RWPE2 (cell line): ENCODE measurements around the gene ARMC5.
"Not testable (repeated sequence)": the region's sequence is repeated elsewhere in the genome, so short reads cannot be mapped to it uniquely, and the experiment has no call there.

Source experiments
- ATAC-seq: fragments of 200-7000 bp; cut with Tn5 transposase; 3 replicates; pipeline ENCODE4 v1.9.1; 2021; ENCODE audit warnings: low read depth
- DNase-seq: peaks from one replicate; pipeline ENCODE4 v3.0.0-alpha.2; 2020; ENCODE audit warnings: low spot score
- H3K27ac ChIP-seq: fragments of 450-650 bp; 2 replicates; pipeline ENCODE4 v1.5.1; 2017; ENCODE audit warnings: mild to moderate bottlenecking; ENCODE audit not compliant: poor library complexity, severe bottlenecking
- H3K27me3 ChIP-seq: fragments of 250-450 bp; sonication (Bioruptor Pico); 2 replicates; pipeline ENCODE4 v1.5.1; 2021; ENCODE audit warnings: mild to moderate bottlenecking, moderate library complexity; ENCODE audit not compliant: insufficient read depth, poor library complexity, severe bottlenecking
- H3K36me3 ChIP-seq: fragments of 250-450 bp; sonication (Bioruptor Pico); 2 replicates; pipeline ENCODE4 v1.5.1; 2020; ENCODE audit warnings: low read depth, mild to moderate bottlenecking, moderate library complexity
- H3K4me1 ChIP-seq: fragments of 250-450 bp; sonication (Bioruptor Pico); 2 replicates; pipeline ENCODE4 v1.5.1; 2021; ENCODE audit warnings: mild to moderate bottlenecking, moderate library complexity; ENCODE audit not compliant: insufficient read depth, poor library complexity, severe bottlenecking
- H3K4me3 ChIP-seq: fragments of 250-450 bp; sonication (Bioruptor Pico); 2 replicates; pipeline ENCODE4 v1.5.1; 2021; ENCODE audit warnings: mild to moderate bottlenecking, moderate library complexity; ENCODE audit not compliant: severe bottlenecking
- H3K9me3 ChIP-seq: fragments of 250-450 bp; sonication (Bioruptor Pico); 2 replicates; pipeline ENCODE4 v1.5.1; 2021; ENCODE audit warnings: mild to moderate bottlenecking, moderate library complexity; ENCODE audit not compliant: severe bottlenecking
- TF ChIP-seq, protein P1 (sequence below): fragments of 450-650 bp; IDR thresholded peaks from one replicate; pipeline ENCODE4 v1.5.1; 2017; ENCODE audit warnings: mild to moderate bottlenecking, moderate library complexity; ENCODE audit not compliant: poor library complexity, severe bottlenecking

The ARMC5 gene

DNA sequence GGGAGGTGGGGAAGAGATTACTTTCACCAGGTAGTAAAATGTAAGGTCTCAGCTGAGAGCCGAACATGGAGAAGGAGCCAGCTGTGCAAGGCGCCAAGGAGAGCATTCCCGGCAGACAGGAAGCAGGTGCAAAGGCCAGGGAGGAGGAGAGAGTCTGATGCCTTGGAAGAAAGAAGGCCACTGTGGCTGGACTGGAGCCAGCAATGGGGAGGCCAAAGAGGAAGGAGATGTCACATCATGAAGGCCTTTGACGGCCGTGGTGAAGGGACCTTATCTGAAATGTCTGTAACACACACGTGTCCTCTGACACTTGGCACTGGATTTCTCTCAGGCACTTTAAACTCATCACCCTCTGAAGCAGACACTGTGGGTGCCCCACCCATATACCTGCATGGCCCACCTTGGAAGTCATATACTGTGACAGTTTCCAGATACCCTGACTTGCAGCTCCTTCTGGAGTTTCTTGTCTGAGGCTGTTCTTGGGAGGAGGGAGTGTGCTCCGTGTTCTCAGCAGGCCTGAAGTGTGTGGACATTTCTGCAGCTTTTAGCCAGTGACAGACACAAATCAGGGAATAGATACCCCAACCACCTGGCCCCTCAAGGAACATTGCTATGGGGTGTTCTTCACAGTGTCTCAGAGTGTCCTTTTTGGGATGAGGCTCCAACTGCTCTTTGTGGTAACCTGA, 21.7 kb downstream of the ARMC5 start:
- DNase-seq (no peak), ATAC-seq (peak; percentile 3; the same call in 1 of the 3 replicates)
- peaks cover 17% of the 10 kb centered on the region for H3K36me3 ChIP-seq
- H3K4me3 ChIP-seq = no peak overlapping the region
- H3K4me1 ChIP-seq = no peaks in the 10 kb centered on the region
- H3K27ac ChIP-seq = no peak overlapping the region
- H3K27me3 ChIP-seq = no peaks in the 10 kb centered on the region
- TF ChIP-seq, protein P1, sequence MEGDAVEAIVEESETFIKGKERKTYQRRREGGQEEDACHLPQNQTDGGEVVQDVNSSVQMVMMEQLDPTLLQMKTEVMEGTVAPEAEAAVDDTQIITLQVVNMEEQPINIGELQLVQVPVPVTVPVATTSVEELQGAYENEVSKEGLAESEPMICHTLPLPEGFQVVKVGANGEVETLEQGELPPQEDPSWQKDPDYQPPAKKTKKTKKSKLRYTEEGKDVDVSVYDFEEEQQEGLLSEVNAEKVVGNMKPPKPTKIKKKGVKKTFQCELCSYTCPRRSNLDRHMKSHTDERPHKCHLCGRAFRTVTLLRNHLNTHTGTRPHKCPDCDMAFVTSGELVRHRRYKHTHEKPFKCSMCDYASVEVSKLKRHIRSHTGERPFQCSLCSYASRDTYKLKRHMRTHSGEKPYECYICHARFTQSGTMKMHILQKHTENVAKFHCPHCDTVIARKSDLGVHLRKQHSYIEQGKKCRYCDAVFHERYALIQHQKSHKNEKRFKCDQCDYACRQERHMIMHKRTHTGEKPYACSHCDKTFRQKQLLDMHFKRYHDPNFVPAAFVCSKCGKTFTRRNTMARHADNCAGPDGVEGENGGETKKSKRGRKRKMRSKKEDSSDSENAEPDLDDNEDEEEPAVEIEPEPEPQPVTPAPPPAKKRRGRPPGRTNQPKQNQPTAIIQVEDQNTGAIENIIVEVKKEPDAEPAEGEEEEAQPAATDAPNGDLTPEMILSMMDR = no peak
- H3K9me3 ChIP-seq = no peaks in the 10 kb centered on the region

DNA sequence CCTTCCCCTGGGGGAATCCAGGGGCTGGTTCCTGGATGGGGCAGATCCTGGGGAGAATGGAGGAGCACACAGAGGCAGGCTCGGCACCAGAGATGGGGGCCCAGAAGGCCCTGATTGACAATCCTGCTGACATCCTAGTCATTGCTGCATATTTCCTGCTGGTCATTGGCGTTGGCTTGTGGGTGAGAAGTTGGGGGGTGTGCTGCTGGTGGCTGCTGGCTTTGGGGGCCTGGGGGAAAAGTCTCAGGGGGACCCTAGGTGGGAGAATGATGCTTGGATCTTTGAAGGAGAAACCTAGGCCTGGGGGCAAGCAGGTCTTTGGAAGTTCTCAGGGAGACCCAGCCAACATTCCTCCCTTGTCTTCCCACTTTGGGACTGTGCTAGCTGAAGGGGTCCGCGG, 23.8 kb downstream of the ARMC5 start, which contains the start of gene SLC5A2:
SLC5A2 (plus strand) TSS at position 43 of the 400 bp plus-strand sequence; CDS start at position 57, 14 bp downstream.
- Histone ChIP-seq H3K27me3 (no peaks in the 10 kb centered on the region), H3K4me1 (no peaks in the 10 kb centered on the region), H3K27ac (no peak within 1 kb of the TSS), H3K36me3 (peaks cover 2% of the 10 kb centered on the region), H3K4me3 (no peak within 1 kb of the TSS), H3K9me3 (no peaks in the 10 kb centered on the region)
- ATAC-seq (no peak), DNase-seq (no peak)
- TF ChIP-seq, protein P1 = no peak

DNA sequence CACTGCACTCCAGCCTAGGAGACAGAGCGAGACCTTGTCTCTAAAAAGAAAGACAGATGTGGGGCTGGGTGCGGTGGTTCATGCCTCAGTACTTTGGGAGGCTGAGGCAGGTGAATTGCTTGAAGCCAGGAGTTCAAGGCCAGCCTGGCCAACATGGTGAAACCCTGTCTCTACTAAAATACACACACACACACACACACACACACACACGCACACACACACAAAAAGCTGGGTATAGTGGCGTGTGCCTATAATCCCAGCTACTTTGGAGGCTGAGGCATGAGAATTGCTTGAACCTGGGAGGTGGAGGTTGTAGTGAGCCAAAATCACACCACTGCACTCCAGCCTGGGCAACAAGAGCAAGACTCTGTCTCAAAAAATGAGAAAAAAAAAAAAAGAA, 24.7 kb downstream of the ARMC5 start:
- ATAC-seq, H3K27me3 ChIP-seq, H3K4me1 ChIP-seq, H3K4me3 ChIP-seq, H3K27ac ChIP-seq, H3K9me3 ChIP-seq, H3K36me3 ChIP-seq, DNase-seq: not testable (repeated sequence)

DNA sequence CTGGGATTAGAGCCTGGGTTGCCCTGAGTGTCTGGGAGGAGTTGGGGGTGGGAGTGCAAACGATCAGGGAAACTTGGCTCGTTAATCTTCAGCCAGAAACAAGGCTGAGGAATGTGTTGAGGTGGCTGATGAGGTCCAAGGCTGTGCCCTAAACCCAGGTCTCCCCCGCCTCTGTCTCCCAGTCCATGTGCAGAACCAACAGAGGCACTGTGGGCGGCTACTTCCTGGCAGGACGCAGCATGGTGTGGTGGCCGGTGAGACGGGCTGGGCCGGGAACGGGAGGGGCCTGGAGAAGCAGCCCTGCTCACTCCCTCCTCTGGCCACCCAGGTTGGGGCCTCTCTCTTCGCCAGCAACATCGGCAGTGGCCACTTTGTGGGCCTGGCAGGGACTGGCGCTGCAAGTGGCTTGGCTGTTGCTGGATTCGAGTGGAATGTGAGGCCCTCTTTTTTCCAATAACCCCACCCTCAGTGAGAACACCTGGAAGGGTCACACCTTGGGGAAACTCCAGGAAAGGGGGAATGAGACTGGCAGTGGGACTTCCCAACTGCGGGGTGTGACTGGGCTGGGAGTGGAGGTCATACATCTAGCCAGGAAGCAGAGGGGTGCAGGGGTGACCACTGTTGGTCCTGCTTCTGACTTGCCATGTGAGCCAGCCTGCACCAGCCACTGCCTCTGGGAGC, 25.3 kb downstream of the ARMC5 start:
- no peak for ATAC-seq
- TF ChIP-seq, protein P1 = no peak
- DNase-seq = no peak

DNA sequence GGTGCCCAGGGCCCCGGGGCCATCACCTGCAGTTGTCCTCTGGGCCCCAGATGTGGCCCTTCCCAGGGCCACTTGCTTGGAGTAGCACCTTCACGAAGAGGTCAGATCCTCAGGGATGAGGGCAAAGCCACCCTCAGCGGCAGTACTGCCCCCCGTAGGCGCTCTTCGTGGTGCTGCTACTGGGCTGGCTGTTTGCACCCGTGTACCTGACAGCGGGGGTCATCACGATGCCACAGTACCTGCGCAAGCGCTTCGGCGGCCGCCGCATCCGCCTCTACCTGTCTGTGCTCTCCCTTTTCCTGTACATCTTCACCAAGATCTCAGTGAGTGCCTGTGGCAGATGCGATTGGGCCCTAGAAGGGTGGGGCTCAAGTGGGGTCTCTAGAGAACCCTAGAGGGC, 26.3 kb downstream of the ARMC5 start:
- no peaks in the 10 kb centered on the region for H3K36me3 ChIP-seq
- no peaks in the 10 kb centered on the region for H3K27me3 ChIP-seq
- TF ChIP-seq, protein P1 = no peak
- H3K9me3 ChIP-seq = no peaks in the 10 kb centered on the region
- H3K4me3 ChIP-seq = no peak overlapping the region
- no peak overlapping the region for H3K27ac ChIP-seq
- ATAC-seq (no peak), DNase-seq (no peak)
- no peaks in the 10 kb centered on the region for H3K4me1 ChIP-seq

More for the DNA sequence above, 25.3 kb downstream of the ARMC5 start:
- no peaks in the 10 kb centered on the region for H3K4me1 ChIP-seq
- H3K9me3 ChIP-seq = no peaks in the 10 kb centered on the region
- no peak overlapping the region for H3K4me3 ChIP-seq
- H3K36me3 ChIP-seq = no peaks in the 10 kb centered on the region
- H3K27me3 ChIP-seq = no peaks in the 10 kb centered on the region
- no peak overlapping the region for H3K27ac ChIP-seq
